RCC 7860 (cell line): Measurements from ENCODE around the gene OXSR1.

Experiments used
- DNase-seq: peaks from one replicate; pipeline ENCODE4 v3.0.0-alpha.2; 2015; ENCODE audit warnings: low spot score
- FAIRE-seq: peaks from 2 replicates; lab custom pipeline; 2012; peaks lifted over from hg19 to GRCh38; lab: Jason Lieb, UNC

Gene OXSR1

GRCh38 chr3:38297537-38297936, 132.2 kb downstream of the OXSR1 start:
- FAIRE-seq (no peak), DNase-seq (no peak)

GRCh38 chr3:38297947-38298711, 132.8 kb downstream of the OXSR1 start:
- DNase-seq (no peak), FAIRE-seq (no peak)
